ENCODE results near the gene CLECL1. TPM values are rescaled to one million over a fixed set of nuclear protein-coding genes. Genes with fewer than 3 reads are reported as not detected.
"Not testable (repeated sequence)": the region's sequence is repeated elsewhere in the genome, so short reads cannot be mapped to it uniquely, and the experiment has no call there.

CLECL1 gene
- total RNA-seq, 1 donor from 2014 or later = not detected

GRCh38 chr12:9751204-9752144 lies 18.6 kb upstream of the CLECL1 start:
- DNase-seq = no peak

DNA sequence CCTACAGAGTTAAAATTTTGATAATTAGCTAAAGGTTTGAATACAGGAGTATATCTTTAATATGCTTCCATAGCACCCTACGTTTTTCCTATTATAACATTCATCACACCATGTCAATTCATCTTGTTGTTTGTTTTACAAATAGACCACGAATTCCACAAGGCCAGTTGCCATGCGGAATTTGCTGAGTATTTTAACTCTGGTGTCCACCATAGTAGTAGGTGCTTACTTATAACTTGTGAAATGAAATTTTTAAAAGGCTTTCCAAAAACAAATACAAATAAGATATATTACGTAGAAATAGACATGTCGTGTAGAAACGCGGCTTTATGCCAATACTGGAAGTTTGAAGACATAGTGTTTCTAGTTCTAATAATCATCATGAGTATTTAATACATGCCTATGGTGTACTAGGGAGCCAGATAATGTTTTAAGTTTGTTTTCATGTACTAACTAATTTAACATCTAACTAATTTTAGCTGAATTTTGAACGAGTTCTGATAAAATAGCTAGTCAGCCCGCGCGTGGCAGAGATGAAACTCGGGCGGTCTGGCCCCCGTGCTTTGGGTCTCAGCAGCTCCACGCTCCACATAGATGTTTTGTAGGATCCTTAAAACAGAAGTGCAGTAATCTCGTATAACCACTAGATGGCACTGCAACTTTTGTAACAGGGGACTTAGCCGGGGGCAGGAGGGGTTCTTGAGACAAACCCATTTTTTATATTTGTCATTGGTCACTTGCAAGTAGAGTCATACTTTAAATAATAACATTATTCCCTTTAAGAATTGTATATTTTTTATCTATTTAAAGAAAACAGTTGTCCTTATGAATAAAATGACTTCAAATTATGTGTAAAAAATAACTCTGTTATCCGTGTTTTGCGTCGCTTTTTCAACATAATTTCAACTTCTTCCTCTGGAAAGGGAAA lies 17.6 kb upstream of the CLECL1 start:
- DNase-seq = peak; percentile 83

DNA sequence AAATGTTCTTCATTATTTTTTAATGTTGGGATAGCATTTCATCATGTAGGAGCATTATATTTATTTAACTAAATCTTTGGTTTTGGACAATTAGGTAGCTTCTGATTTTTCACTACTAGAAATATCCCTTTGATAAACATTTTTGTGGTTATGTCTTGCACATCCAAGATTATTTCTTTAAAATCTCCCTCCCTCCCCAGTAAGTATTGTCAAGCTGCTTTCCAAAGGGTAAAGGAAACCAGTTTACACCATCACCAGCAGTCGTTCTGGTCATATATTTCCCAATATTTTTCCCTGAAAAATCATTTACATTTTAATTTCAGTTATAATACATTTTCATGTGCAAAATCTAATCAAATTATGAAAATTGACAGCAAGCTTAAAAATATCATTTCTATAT lies 16.7 kb upstream of the CLECL1 start:
- DNase-seq = no peak

DNA sequence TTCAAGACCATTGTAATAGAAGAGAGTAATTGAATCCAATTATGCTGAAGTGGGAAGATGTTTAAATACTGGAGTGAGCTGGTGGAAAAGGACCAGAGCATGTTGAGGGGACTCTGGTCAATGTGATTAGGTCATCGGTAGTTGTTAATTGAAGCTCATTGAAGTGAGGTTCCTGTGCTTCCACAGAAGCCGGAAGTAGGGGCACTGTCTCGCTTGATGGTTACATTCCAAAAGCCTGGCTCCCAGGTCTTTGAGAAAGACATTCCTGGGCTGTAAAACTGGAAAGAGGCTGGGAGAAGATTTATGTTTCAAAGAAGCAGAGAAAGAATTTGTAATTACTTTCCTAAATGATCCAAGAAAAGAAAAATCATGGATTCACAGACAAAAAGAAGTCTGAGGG lies 12.3 kb upstream of the CLECL1 start:
- DNase-seq = peak; percentile 51

- no peak for DNase-seq
Measured at GRCh38 chr12:9742661-9743060, 9.8 kb upstream of the CLECL1 start.

GRCh38 chr12:9741726-9742125 lies 8.8 kb upstream of the CLECL1 start:
- no peak for DNase-seq

- DNase-seq = no peak
Measured at GRCh38 chr12:9740106-9740750, 7.3 kb upstream of the CLECL1 start.

- not testable (repeated sequence) for DNase-seq
Measured at GRCh38 chr12:9739404-9740105, 6.7 kb upstream of the CLECL1 start.

DNA sequence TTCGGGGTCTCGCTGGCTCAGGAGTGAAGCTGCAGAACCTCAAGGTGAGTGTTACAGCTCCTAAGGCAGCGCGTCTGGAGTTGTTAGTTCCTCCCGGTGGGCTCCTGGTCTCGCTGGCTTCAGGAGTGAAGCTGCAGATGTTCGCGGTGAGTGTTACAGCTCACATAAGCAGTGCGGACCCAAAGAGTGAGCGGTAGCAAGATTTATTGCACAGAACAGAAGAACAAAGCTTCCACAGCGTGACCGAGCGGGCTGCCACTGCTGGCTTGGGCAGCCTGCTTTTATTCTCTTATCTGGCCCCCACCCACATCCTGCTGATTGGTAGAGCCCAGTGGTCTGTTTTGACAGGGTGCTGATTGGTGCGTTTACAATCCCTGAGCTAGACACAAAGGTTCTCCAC lies 6.0 kb upstream of the CLECL1 start:
- DNase-seq = not testable (repeated sequence)

DNA sequence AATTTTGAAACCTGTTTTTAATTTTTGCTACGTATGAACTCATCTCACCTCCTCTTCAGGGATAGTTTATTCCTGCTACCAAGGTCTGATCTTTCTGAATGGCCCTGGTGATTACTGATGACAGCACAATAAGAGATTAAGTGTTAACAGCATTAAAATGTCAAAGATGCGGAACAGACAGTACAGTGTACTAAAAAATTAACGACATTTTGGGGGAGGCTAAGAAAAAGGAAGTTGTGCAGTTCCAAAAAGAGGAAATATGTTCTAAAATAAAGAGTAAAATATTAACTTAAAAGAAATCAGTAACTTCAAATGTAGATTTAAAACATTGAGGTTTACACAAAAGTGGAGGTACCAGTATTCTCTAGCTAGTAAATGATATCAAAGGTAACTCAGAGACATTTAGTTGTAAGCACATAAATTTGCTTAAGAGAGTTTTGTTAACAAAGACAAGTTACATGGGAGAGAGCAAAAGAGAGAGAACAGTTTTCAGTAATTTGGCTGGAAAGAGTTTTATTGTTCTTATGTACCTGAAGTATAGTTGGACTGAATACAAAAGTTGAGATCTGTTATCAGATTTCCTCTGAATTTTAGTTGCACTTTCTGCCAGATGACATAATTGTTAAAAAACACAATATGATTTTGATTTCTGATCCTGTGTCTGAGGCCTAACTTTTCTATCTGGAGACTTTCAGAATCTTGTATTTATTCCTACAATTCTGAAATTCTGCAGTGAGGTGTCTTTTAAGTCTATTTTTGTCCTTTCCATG lies 4.2 kb upstream of the CLECL1 start:
- DNase-seq = peak; percentile 28

- DNase-seq = no peak
Measured at GRCh38 chr12:9735601-9736000, 2.7 kb upstream of the CLECL1 start.

DNA sequence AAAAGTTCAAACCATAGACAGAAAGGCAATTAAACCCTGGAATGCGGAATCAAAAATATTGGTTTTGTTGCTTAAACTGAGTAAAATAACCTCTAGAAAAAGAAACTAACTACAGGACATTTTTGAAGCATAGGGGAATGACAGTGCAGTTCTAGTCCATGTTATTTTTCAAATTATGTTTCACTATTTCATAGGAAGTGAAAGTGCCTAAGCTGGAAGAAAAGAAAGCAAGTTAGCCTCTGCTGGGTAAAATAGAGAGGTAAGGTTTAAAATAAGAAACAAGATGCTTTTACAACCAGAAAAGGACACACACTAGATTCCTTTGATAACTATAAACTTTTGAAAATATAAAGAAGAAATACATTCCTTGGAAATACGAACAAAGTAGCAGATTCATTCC lies 1.1 kb downstream of the CLECL1 start:
- DNase-seq = no peak

GRCh38 chr12:9731393-9731792 lies 1.5 kb downstream of the CLECL1 start:
- no peak for DNase-seq

- no peak for DNase-seq
Measured at GRCh38 chr12:9730591-9730990, 2.3 kb downstream of the CLECL1 start.

- DNase-seq = no peak
Measured at GRCh38 chr12:9730011-9730410, 2.9 kb downstream of the CLECL1 start.

DNA sequence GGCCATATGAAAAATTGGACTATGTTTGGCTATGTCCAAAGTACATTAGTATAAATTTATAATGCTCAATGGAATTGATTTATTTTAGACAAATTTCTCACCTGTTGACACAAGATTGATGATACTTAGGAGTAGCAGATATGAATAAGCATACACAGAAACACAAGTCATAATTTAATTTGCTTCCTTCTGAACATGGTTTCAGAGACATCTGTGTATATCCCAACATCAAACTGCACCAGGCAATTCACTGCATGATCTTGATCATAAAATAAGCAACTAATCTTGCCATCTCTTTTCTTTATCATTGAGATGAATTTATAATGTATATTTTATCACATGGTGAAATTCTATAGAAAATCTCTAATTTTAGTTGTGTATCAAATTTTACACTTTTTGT lies 3.8 kb downstream of the CLECL1 start:
- no peak for DNase-seq

- DNase-seq = no peak
Measured at GRCh38 chr12:9727813-9728212, 5.1 kb downstream of the CLECL1 start.

- no peak for DNase-seq
Measured at GRCh38 chr12:9725213-9725870, 7.6 kb downstream of the CLECL1 start.

GRCh38 chr12:9724023-9724422 lies 8.9 kb downstream of the CLECL1 start:
- no peak for DNase-seq

- peak; percentile 30 for DNase-seq
Measured at GRCh38 chr12:9721394-9722092, 11.4 kb downstream of the CLECL1 start.
